NCI-H146 (cell line): ENCODE data around the gene SLC18A3.

ENCODE experiments used
- DNase-seq: peaks from one replicate; lab custom pipeline; 2025; lab: John Stamatoyannopoulos, UW

The SLC18A3 gene

GRCh38 chr10:49651039-49651835 lies 41.1 kb downstream of the SLC18A3 start:
- no peak for DNase-seq

- DNase-seq = no peak
Observed at GRCh38 chr10:49651917-49652316, 41.8 kb downstream of the SLC18A3 start.

- no peak for DNase-seq
Observed at GRCh38 chr10:49652421-49653272, 42.5 kb downstream of the SLC18A3 start.

- DNase-seq = no peak
Observed at GRCh38 chr10:49653273-49653929, 43.3 kb downstream of the SLC18A3 start.

GRCh38 chr10:49654036-49654693 lies 44.1 kb downstream of the SLC18A3 start:
- DNase-seq = no peak

GRCh38 chr10:49655099-49655498 lies 45.0 kb downstream of the SLC18A3 start:
- DNase-seq = no peak

- no peak for DNase-seq
Observed at GRCh38 chr10:49656845-49657493, 46.9 kb downstream of the SLC18A3 start.

GRCh38 chr10:49657606-49658005 lies 47.5 kb downstream of the SLC18A3 start:
- no peak for DNase-seq

- no peak for DNase-seq
Observed at GRCh38 chr10:49661140-49661856, 51.2 kb downstream of the SLC18A3 start.
